Spinal cord (tissue), 10 donors: ENCODE data around the gene CDC42EP5. TPM values are rescaled to one million over a fixed set of nuclear protein-coding genes. Genes with fewer than 3 reads are reported as not detected.
"Not testable (repeated sequence)": the region's sequence is repeated elsewhere in the genome, so short reads cannot be mapped to it uniquely, and the experiment has no call there.

ENCODE experiments used
- DNase-seq, 6 donors: peaks; one replicate each; pipeline versions ENCODE4 v3.0.0 to v3.0.0-alpha.2; 2013 to 2015; ENCODE audit warnings: low spot score in 6 of 6, low read depth in 4 of 6
- H3K27ac ChIP-seq: one replicate; pipeline ENCODE4 v1.5.1; 2013; ENCODE audit warnings: low read depth, low read length, control low read depth
- H3K27me3 ChIP-seq: one replicate; pipeline ENCODE4 v1.6.1; 2013; ENCODE audit warnings: low read length; ENCODE audit not compliant: control insufficient read depth, insufficient read depth
- H3K36me3 ChIP-seq: one replicate; pipeline ENCODE4 v1.6.1; 2013; ENCODE audit warnings: low read length; ENCODE audit not compliant: control insufficient read depth, insufficient read depth
- H3K4me1 ChIP-seq: one replicate; pipeline ENCODE4 v1.6.1; 2013; ENCODE audit warnings: low read length; ENCODE audit not compliant: control insufficient read depth, insufficient read depth
- H3K4me3 ChIP-seq: one replicate; pipeline ENCODE4 v1.5.1; 2013; ENCODE audit warnings: low read depth, low read length, control low read depth
- H3K9me3 ChIP-seq: one replicate; pipeline ENCODE4 v1.6.1; 2013; ENCODE audit warnings: low read length; ENCODE audit not compliant: control insufficient read depth, insufficient read depth
- WGBS: methylation state at CpG from one replicate; pipeline ENCODE4 v1.1.5; 2013; ENCODE audit warnings: missing lambda C conversion rate; ENCODE audit not compliant: insufficient coverage; 5-methylcytosine and 5-hydroxymethylcytosine counted together
- polyA plus RNA-seq, 2 donors: library from polyadenylated mRNA; unstranded; fragments of 120-200 nt; gene quantifications; one replicate each; pipeline ENCODE4 v1.2.1, GENCODE V29; 2013; ENCODE audit not compliant: insufficient read length in 2 of 2
- total RNA-seq, 2 donors: library from RNA; depleted of rRNA in 1 of 2; stranded (reverse); fragments of 120-200 nt in 1 of 2; fragments of >200 nt in 1 of 2; gene quantifications; one replicate each; pipeline versions ENCODE4 v1.2.3 to v1.2.4, GENCODE V29; 2013 to 2014
- donor health status: healthy.

The CDC42EP5 gene
- total and polyA plus RNA-seq, 4 donors: 6.5 to 42.5 (median 17.5) TPM

DNA sequence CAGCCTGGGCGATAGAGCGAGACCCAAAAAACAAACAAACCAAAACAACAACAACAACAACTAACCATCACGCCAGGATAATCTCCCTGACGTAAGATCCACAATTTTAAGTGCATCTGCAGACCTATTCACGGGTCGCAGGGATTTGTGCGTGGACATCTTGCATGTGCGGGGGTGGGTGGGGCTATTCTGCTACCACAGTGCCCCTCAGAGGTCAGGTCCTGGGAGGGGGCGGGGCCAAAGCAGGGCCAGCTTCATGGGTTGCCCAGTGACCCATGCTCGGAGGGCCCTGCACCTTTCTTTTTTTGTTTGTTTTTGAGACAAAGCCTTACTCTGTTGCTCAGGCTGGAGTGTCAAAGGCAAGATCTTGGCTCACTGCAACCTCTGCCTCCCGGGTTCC, 2.6 kb upstream of the CDC42EP5 start:
- Histone ChIP-seq H3K27ac (no peak overlapping the region), H3K9me3 (no peaks in the 10 kb centered on the region), H3K4me3 (no peak overlapping the region), H3K4me1 (peaks cover 23% of the 10 kb centered on the region), H3K27me3 (peaks cover 10% of the 10 kb centered on the region), H3K36me3 (no peaks in the 10 kb centered on the region)
- DNase-seq: no peak
- 78% methylated on average over 11 of the region's 11 CpGs for WGBS

DNA sequence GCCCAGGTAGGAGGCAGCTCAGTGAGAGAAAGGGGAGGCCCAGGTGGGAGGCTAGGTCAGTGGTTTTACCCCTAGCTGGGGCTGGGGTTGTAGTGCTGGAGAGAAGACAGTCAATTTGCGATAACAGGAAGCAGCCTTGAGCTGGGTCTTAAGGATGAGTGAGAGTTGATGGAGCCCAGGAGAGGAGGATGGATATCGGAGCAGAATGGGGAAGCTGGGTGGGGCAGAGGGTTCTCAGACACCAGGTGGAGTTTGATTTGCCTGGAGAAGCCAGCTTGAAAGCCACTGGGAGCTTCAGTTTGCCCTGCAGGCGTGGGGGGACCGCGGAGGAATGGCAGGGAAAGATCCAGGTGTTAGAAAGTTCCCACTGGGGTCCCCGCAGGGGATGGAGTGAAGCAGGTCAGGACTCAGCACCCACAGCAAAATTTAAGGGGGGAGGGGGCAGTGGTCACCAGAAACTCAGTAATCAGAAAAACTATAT, 836 bp upstream of the CDC42EP5 start:
- Histone ChIP-seq H3K4me3 (peak overlapping the region; percentile 49), H3K9me3 (no peaks in the 10 kb centered on the region), H3K27ac (peak overlapping the region; percentile 90), H3K36me3 (no peaks in the 10 kb centered on the region), H3K4me1 (peaks cover 31% of the 10 kb centered on the region), H3K27me3 (peaks cover 21% of the 10 kb centered on the region)
- WGBS: 74% methylated on average over 5 of the region's 6 CpGs
- no peak for DNase-seq

DNA sequence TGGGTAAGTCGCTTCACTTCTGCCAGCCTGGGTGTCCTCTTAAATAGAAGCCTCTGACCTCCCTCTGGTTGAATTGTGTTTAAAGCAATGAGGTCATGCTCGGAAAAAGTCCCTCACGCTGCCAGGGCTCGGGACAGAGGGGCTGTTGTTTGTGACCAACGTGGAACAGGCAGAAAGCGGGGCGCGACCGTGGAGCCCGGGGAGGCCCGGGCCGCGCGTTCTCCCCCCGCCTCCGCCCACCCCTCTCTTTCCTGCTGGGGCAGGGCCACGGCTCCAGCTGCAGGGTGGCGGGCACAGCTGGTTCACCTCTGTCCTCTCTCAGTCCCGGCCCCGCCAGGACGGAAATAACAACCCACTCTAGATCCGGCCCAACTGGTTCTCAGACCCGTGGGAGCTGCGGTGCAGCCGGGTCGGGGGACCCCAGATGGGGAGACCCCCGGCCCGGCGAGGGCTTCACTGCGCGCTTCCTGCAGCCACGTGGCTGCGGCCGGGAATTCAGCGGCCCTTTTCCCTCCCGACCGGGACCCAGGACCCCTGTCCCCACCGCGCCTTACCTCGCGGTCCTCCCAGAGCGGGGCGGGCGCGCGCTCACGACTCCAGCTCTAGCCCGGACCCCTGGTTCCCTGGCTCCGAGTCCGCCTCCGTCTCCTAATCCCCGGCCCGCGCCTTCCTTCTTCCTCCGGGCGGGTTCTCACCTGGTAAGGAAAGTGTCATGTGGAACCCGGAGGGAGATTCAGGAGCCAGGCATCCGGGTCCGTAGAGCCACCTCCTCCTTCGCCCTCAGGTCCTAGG, 1.9 kb downstream of the CDC42EP5 start:
- 1% methylated on average over 51 of the region's 60 CpGs for WGBS
- peak overlapping the region; percentile 39 for H3K4me3 ChIP-seq
- peaks cover 31% of the 10 kb centered on the region for H3K4me1 ChIP-seq
- DNase-seq: peak in 1 of 6 donors; percentile 61
- no peaks in the 10 kb centered on the region for H3K36me3 ChIP-seq
- peaks cover 23% of the 10 kb centered on the region for H3K27me3 ChIP-seq
- H3K27ac ChIP-seq: peak overlapping the region; percentile 81
- no peaks in the 10 kb centered on the region for H3K9me3 ChIP-seq

DNA sequence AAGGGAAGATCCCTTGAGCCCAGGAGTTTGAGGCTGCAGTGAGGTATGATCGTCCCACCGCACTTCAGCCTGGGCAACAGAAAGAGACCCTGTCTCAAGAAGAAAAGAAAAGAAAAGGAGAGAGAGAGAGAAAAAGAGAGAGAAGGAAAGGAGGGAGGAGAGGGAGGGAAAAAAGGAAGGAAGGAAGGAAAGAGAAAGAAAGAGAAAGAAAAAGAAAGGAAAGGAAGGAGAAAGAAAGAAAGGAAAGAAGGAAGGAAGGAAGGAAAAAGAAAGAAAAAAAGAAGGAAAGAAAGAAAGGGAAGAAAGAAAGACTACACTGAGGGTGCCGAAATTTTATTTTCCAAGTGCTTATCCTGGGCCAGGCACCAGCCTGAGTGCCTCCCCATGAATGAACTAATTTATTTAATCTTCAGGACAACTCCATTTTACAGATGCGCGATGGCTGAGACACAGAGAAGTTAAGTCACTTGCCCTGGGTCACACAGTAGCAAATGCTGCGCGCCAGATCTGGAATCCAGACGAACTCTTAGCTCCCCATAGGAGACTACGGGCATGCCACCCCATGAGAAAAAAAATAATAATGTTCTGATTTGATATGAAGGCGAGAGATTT, 2.7 kb downstream of the CDC42EP5 start:
- 74% methylated on average over 6 of the region's 10 CpGs for WGBS
- DNase-seq: no peak
- no peaks in the 10 kb centered on the region for H3K9me3 ChIP-seq
- H3K4me3 ChIP-seq: no peak overlapping the region
- H3K27me3 ChIP-seq: peaks cover 23% of the 10 kb centered on the region
- peak overlapping the region; percentile 81 for H3K27ac ChIP-seq
- H3K4me1 ChIP-seq: peaks cover 31% of the 10 kb centered on the region
- no peaks in the 10 kb centered on the region for H3K36me3 ChIP-seq

DNA sequence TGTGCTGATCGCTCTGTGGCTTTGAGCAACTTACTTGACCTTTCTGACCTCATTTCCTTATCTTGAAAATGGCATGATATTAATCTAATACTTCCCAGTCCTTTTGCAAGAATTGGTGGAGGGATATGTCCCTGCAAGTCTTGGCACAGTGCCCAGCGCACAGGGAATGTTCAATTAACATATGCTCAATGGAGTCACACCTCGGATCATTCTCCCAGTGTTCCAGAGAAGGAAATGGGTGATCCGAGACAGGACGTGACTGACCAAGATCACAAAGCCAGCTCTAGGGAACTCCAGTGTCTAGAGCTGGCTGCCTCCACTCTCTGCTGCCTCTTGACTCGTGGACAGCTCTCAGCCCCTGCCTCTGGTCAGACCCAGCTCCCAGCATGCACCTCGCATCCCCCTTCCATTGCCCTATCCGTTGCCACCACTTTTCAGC, 3.6 kb downstream of the CDC42EP5 start:
- DNase-seq: no peak
- WGBS: 40% methylated on average over 7 of the region's 8 CpGs
- no peaks in the 10 kb centered on the region for H3K9me3 ChIP-seq
- peaks cover 27% of the 10 kb centered on the region for H3K27me3 ChIP-seq
- no peaks in the 10 kb centered on the region for H3K36me3 ChIP-seq
- no peak overlapping the region for H3K4me3 ChIP-seq
- peaks cover 36% of the 10 kb centered on the region for H3K4me1 ChIP-seq
- H3K27ac ChIP-seq: no peak overlapping the region

DNA sequence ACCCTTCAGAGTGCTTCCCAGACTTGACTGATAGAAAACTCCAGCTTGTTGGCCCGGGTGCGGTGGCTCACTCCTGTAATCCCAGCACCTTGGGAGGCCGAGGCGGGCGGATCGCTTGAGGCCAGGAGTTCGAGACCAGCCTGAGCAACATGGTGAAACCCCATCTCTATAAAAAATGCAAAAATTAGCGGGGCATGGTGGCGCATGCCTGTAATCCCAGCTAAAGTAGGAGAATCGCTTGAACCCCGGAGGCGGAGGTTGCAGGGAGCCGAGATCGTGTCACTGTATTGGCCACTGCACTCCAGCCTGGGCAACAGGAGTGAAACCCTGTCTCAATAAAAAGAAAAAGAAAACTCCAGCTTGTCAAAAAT, 7.0 kb downstream of the CDC42EP5 start:
- Histone ChIP-seq H3K27me3 (peaks cover 23% of the 10 kb centered on the region), H3K36me3 (peaks cover 18% of the 10 kb centered on the region), H3K4me1 (peaks cover 42% of the 10 kb centered on the region)
- DNase-seq, H3K27ac ChIP-seq, H3K4me3 ChIP-seq, H3K9me3 ChIP-seq: not testable (repeated sequence)
- 99% methylated on average over 13 of the region's 14 CpGs for WGBS

DNA sequence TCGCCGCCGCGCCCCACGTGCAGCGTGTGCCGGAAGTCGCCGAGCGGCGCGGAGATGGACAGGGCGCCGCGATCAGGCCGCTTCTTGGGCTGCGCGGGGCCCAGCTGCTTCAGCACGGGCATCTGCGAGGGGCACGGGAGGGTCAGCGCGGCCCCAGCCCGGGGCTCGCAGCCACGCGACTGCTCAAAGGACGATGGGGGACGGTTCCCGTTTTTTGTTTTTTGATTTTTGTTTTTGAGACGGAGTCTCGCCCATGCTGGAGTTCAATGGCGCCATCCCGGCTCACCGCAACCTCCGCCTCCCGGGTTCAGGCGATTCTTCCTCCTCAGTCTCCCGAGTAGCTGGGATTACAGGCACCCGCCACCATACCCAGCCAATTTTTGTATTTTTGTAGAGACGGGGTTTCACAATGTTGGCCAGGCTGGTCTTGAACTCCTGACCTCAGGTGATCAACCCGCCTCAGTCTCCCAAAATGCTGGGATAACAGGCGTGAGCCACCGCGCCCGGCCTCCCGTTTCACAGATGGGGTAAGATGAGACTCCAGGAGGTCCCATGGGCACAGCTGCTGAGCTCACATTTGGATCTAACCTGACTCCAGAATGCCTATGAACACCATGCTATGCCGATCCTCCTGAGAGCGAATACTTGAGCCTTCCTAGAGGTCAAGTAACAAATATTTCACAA, 7.5 kb downstream of the CDC42EP5 start:
- Histone ChIP-seq H3K27me3 (peaks cover 18% of the 10 kb centered on the region), H3K36me3 (peaks cover 23% of the 10 kb centered on the region), H3K9me3 (no peaks in the 10 kb centered on the region), H3K4me1 (peaks cover 37% of the 10 kb centered on the region), H3K27ac (no peak overlapping the region), H3K4me3 (no peak overlapping the region)
- WGBS: 47% methylated on average over 46 of the region's 49 CpGs
- DNase-seq: no peak

DNA sequence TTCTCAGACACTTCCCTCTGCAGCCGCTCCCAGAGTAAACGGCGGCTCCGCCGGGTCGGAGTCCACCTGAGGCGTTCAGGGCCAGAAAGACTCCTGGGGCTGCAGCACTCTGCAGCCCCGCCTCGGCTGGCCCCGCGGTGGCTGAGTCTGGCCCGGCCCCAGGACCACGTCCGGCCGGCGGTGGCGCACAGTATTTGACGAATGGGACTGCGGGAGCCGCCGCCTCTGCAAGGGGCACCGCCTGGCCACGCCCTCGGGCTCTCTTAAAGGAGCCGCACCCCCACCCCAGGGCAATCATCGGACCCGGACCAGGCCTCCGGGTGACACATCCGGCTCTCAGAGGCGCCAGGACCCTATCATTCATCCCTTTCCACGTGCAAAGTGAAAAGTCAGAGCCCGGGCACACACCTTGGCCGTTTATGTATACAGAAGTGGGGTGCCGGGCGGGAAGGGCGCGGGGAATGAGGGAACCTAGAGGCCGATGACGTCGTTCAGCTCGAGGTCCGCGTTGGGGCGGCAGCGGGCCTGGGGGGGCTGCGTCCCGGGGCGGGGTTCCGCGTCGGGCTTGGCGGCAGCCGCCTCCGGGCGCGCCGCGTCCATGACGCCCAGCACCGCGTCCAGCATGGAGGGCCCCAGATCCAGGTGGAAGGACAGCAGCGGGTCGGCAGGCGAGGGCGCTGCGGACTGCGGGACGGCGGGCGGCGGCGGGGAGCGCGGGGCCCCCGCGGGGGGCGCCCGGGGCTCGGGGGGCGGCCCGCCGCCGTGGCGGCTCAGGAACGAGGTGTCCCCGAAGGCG, 8.3 kb downstream of the CDC42EP5 start:
- Histone ChIP-seq H3K27me3 (peaks cover 11% of the 10 kb centered on the region), H3K27ac (peak overlapping the region; percentile 88), H3K4me3 (peak overlapping the region; percentile 56), H3K36me3 (peaks cover 31% of the 10 kb centered on the region), H3K4me1 (peaks cover 33% of the 10 kb centered on the region), H3K9me3 (no peaks in the 10 kb centered on the region)
- peak in 2 of 6 donors; percentile 79 to 87 for DNase-seq
- 1% methylated on average over 87 of the region's 87 CpGs for WGBS

DNA sequence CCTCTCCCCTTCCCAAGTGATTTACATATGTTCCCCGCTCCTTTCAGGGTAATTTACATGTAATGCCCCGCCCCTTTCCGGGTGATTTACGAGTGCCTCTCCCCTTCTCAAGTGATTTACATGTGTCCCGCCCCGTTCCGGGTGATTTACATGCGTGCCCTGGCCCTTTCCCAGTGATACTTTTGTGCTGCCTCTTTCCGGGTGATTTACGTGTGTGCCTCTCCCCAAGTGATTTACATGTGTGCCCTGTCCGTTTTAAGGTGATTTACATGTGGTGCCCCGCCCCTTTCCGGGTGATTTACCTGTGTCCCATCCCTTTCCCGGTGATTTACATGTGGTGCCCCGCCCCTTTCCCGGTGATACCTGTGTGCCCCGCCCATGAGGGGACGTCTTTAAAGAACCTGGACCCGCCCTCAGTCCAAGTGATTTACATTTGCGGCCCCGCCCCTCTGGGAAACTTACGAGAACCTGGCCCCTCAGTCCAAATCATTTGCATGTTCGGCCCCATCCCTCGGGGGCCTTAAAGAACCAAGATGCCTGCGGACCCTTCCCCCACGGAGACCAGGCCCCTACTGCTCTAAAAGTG, 9.0 kb downstream of the CDC42EP5 start:
- under 1% methylated on average over 26 of the region's 26 CpGs for WGBS
- Histone ChIP-seq H3K36me3 (peaks cover 37% of the 10 kb centered on the region), H3K27ac (peak overlapping the region; percentile 88), H3K9me3 (no peaks in the 10 kb centered on the region), H3K4me3 (peak overlapping the region; percentile 56), H3K27me3 (peaks cover 8% of the 10 kb centered on the region), H3K4me1 (peaks cover 30% of the 10 kb centered on the region)
- DNase-seq: peak in 2 of 6 donors; percentile 85 to 90
